Thyroid gland (tissue), 4 donors: Measurements from ENCODE around the gene SOX4.
"Not testable (repeated sequence)": the region's sequence is repeated elsewhere in the genome, so short reads cannot be mapped to it uniquely, and the experiment has no call there.

Experiments used
- CTCF ChIP-seq, 6 experiments: fragments of 200-600 bp in 3 of 6; fragments of 450-650 bp in 3 of 6; sonication (generic) in 3 of 6; IDR thresholded peaks; one replicate each; pipeline ENCODE4 v1.5.1; 2016 to 2019; ENCODE audit warnings: antibody characterized with exemption in 6 of 6, mild to moderate bottlenecking in 2 of 6, inconsistent platforms in 1 of 6, moderate library complexity in 1 of 6
- POLR2A ChIP-seq, 2 donors: fragments of 450-650 bp; IDR thresholded peaks; one replicate each; pipeline ENCODE4 v1.6.1; 2017; ENCODE audit warnings: antibody characterized with exemption in 2 of 2, mild to moderate bottlenecking in 2 of 2, moderate library complexity in 1 of 2

- not testable (repeated sequence) for TF ChIP-seq CTCF, POLR2A (IDR thresholded peaks at IDR 0.05)
These were observed 41.3 kb upstream of the SOX4 start for GRCh38 chr6:21552286-21552685.
